Coronary artery (tissue), 2 donors: ENCODE results near the gene RNF2.

Experiments
- DNase-seq: peaks from one replicate; pipeline ENCODE4 v3.0.0-alpha.2; 2017; ENCODE audit warnings: low spot score
- H3K27ac ChIP-seq, 2 donors: fragments of 200-600 bp; sonication (generic); one replicate each; pipeline ENCODE4 v1.5.1; 2016 to 2019
- H3K4me3 ChIP-seq: fragments of 200-600 bp; sonication (generic); 2 replicates; pipeline ENCODE4 v1.5.1; 2016; ENCODE audit warnings: mild to moderate bottlenecking, moderate library complexity
- CTCF ChIP-seq: fragments of 200-600 bp; sonication (generic); IDR thresholded peaks from one replicate; pipeline ENCODE4 v1.5.1; 2019; ENCODE audit warnings: antibody characterized with exemption

Gene RNF2

GRCh38 chr1:185017338-185017737 lies 28.0 kb upstream of the RNF2 start:
- DNase-seq, result no peak
- H3K27ac ChIP-seq, result no peak overlapping the region

GRCh38 chr1:185017966-185018365 lies 27.4 kb upstream of the RNF2 start:
- TF ChIP-seq CTCF, result no peak
- Histone ChIP-seq H3K27ac (no peak overlapping the region), H3K4me3 (no peak overlapping the region)
- no peak for DNase-seq

More at GRCh38 chr1:185017338-185017737, 28.0 kb upstream of the RNF2 start:
- H3K4me3 ChIP-seq, result no peak overlapping the region
- TF ChIP-seq CTCF, result no peak

- no peak for TF ChIP-seq CTCF
- Histone ChIP-seq H3K4me3 (no peak overlapping the region), H3K27ac (no peak overlapping the region)
- DNase-seq, result no peak
These were observed 18.0 kb upstream of the RNF2 start for GRCh38 chr1:185027252-185027882.

GRCh38 chr1:185033686-185034085 lies 11.7 kb upstream of the RNF2 start:
- no peak for TF ChIP-seq CTCF
- DNase-seq, result no peak
- Histone ChIP-seq H3K27ac (no peak overlapping the region), H3K4me3 (no peak overlapping the region)

GRCh38 chr1:185035258-185035657 lies 10.1 kb upstream of the RNF2 start:
- DNase-seq, result no peak
- TF ChIP-seq CTCF, result no peak
- Histone ChIP-seq H3K27ac (no peak overlapping the region), H3K4me3 (no peak overlapping the region)

- H3K27ac ChIP-seq, result no peak overlapping the region
- no peak for TF ChIP-seq CTCF
- DNase-seq, result no peak
- H3K4me3 ChIP-seq, result no peak overlapping the region
These were observed 6.5 kb upstream of the RNF2 start for GRCh38 chr1:185038813-185039376.

GRCh38 chr1:185039726-185040407 lies 5.5 kb upstream of the RNF2 start:
- Histone ChIP-seq H3K4me3 (no peak overlapping the region), H3K27ac (no peak overlapping the region)
- TF ChIP-seq CTCF, result no peak
- DNase-seq, result no peak
